BE2C (cell line): ENCODE results near the gene PIK3R5.

Experiments
- DNase-seq: peaks from one replicate; pipeline ENCODE4 v3.0.0-alpha.2; 2020
- H3K27me3 ChIP-seq: fragments of 250-450 bp; sonication (Bioruptor Pico); 2 replicates; pipeline ENCODE4 v1.5.1; 2020; ENCODE audit warnings: mild to moderate bottlenecking
- H3K36me3 ChIP-seq: fragments of 250-450 bp; sonication (Bioruptor Pico); 2 replicates; pipeline ENCODE4 v1.5.1; 2020; ENCODE audit warnings: mild to moderate bottlenecking
- H3K4me1 ChIP-seq: fragments of 250-450 bp; sonication (Bioruptor Pico); 2 replicates; pipeline ENCODE4 v1.5.1; 2020
- H3K4me3 ChIP-seq: 2 replicates; pipeline ENCODE4 v1.5.1; 2011; ENCODE audit warnings: low read depth, low read length
- H3K9me3 ChIP-seq: fragments of 250-450 bp; sonication (Bioruptor Pico); 2 replicates; pipeline ENCODE4 v1.5.1; 2020
- TF ChIP-seq, protein P1 (sequence below): IDR thresholded peaks from 2 replicates; pipeline ENCODE4 v1.5.1; 2012; ENCODE audit warnings: mild to moderate bottlenecking, low read depth, low read length

PIK3R5 gene

DNA sequence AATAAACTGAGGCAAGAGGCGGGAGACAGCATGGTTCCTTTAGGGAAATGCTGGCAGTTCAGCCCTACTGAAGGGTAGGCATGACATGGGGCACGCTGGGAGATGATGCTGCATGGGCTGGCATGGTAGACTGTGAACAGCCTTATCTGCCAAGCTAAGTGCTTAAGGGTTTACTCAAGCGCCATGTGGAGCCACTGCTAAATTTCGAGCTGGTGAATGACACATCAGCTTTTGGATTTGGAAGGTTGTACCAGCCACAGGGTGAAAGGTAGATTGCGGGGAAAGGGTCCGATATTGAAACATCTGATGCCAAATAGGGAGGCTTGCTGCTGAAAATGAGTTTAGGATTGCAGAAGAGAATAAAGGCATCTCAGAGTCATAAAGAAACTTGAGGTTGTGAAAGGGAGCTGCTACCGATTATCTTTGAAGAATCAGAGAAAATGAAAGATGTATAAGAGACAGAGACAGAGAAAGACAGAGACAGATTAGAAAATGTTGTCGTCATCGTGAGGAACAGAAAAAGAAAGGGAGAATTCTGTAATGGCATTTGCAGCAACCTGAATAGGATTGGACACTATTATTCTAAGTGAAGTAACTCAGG is 16.3 kb downstream of the PIK3R5 start:
- no peak overlapping the region for H3K4me3 ChIP-seq
- TF ChIP-seq, protein P1, sequence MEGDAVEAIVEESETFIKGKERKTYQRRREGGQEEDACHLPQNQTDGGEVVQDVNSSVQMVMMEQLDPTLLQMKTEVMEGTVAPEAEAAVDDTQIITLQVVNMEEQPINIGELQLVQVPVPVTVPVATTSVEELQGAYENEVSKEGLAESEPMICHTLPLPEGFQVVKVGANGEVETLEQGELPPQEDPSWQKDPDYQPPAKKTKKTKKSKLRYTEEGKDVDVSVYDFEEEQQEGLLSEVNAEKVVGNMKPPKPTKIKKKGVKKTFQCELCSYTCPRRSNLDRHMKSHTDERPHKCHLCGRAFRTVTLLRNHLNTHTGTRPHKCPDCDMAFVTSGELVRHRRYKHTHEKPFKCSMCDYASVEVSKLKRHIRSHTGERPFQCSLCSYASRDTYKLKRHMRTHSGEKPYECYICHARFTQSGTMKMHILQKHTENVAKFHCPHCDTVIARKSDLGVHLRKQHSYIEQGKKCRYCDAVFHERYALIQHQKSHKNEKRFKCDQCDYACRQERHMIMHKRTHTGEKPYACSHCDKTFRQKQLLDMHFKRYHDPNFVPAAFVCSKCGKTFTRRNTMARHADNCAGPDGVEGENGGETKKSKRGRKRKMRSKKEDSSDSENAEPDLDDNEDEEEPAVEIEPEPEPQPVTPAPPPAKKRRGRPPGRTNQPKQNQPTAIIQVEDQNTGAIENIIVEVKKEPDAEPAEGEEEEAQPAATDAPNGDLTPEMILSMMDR = no peak
- H3K9me3 ChIP-seq = no peaks in the 10 kb centered on the region
- no peaks in the 10 kb centered on the region for H3K36me3 ChIP-seq
- DNase-seq = no peak
- no peaks in the 10 kb centered on the region for H3K27me3 ChIP-seq
- no peaks in the 10 kb centered on the region for H3K4me1 ChIP-seq

GRCh38 chr17:8948462-8948861 is 17.0 kb downstream of the PIK3R5 start:
- H3K27me3 ChIP-seq = no peaks in the 10 kb centered on the region
- H3K4me1 ChIP-seq = no peaks in the 10 kb centered on the region
- no peak overlapping the region for H3K4me3 ChIP-seq
- TF ChIP-seq, protein P1 = no peak
- H3K9me3 ChIP-seq = no peaks in the 10 kb centered on the region
- no peaks in the 10 kb centered on the region for H3K36me3 ChIP-seq
- no peak for DNase-seq

GRCh38 chr17:8947201-8947600 is 18.3 kb downstream of the PIK3R5 start:
- TF ChIP-seq, protein P1 = no peak
- Histone ChIP-seq H3K36me3 (no peaks in the 10 kb centered on the region), H3K4me3 (no peak overlapping the region), H3K27me3 (no peaks in the 10 kb centered on the region), H3K4me1 (no peaks in the 10 kb centered on the region), H3K9me3 (no peaks in the 10 kb centered on the region)
- DNase-seq = no peak

DNA sequence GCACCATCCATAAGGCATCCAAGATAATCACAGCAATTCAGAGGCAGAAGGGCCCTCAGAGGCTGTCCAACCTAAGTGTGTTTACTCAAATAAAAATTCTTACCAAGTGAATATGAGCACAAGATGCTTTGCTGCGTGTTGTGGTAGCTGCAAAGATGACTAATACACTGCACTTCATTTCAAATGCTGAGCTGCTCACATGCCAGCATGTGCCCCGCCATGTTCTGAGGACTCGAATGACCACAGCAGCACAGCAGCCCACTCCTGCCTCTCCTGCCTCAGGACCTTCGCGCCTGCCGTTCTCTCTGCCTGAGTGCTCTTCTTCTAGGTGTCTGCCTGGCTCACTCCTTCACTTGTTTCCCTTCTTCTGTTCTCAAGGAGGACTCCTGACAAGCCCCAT is 19.0 kb downstream of the PIK3R5 start:
- Histone ChIP-seq H3K36me3 (no peaks in the 10 kb centered on the region), H3K4me3 (no peak overlapping the region), H3K9me3 (no peaks in the 10 kb centered on the region), H3K27me3 (no peaks in the 10 kb centered on the region), H3K4me1 (no peaks in the 10 kb centered on the region)
- DNase-seq = no peak
- TF ChIP-seq, protein P1 = no peak

- H3K4me3 ChIP-seq = no peak overlapping the region
- no peaks in the 10 kb centered on the region for H3K4me1 ChIP-seq
- H3K27me3 ChIP-seq = no peaks in the 10 kb centered on the region
- no peak for DNase-seq
- TF ChIP-seq, protein P1 = no peak
- no peaks in the 10 kb centered on the region for H3K36me3 ChIP-seq
- H3K9me3 ChIP-seq = no peaks in the 10 kb centered on the region
Observed at GRCh38 chr17:8946071-8946470, 19.4 kb downstream of the PIK3R5 start.

DNA sequence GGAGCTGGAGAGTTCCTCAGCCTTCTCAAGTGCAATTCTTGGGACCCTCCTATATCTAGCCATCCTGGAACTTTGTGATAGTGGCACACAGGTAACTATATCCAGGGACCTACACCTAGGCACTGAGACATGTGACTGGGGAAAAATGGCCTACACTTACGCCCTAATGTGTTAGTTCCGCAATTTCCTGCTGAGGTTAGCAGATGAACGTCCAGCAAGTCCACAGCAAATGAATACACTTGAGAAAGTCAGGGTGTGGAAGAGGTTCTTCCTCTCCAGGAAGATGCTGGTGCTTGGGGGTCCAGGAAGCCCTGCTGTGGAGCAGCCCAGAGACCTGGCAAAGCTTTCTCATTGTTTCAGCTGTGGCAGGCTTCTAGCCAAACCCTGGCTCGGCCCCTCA is 20.8 kb downstream of the PIK3R5 start:
- H3K36me3 ChIP-seq = no peaks in the 10 kb centered on the region
- no peaks in the 10 kb centered on the region for H3K4me1 ChIP-seq
- no peak for DNase-seq
- no peak overlapping the region for H3K4me3 ChIP-seq
- no peaks in the 10 kb centered on the region for H3K27me3 ChIP-seq
- no peaks in the 10 kb centered on the region for H3K9me3 ChIP-seq
- TF ChIP-seq, protein P1 = no peak
